Measurements from ENCODE around the gene CHRNA9. TPM values are rescaled to one million over a fixed set of nuclear protein-coding genes. Genes with fewer than 3 reads are reported as not detected.
"Not testable (repeated sequence)": the region's sequence is repeated elsewhere in the genome, so short reads cannot be mapped to it uniquely, and the experiment has no call there.

The CHRNA9 gene
- total RNA-seq, result not detected
- long read RNA-seq, result 0 reads

- DNase-seq (ENCODE audit: low spot score), result no peak
Observed at GRCh38 chr4:40334591-40335524, at the start of gene CHRNA9. Gene CHRNA9, plus strand, starts transcription at chr4:40335333. Its CDS starts 135 bp downstream, at chr4:40335468.

GRCh38 chr4:40285692-40286091, 49.4 kb upstream of the CHRNA9 start:
- no peak for DNase-seq (ENCODE audit: low spot score)

GRCh38 chr4:40288566-40288965, 46.6 kb upstream of the CHRNA9 start:
- no peak for DNase-seq (ENCODE audit: low spot score)

- no peak for DNase-seq (ENCODE audit: low spot score)
Observed at GRCh38 chr4:40289366-40290188, 45.6 kb upstream of the CHRNA9 start.

- DNase-seq (ENCODE audit: low spot score), result not testable (repeated sequence)
Observed at GRCh38 chr4:40290611-40291186, 44.4 kb upstream of the CHRNA9 start.

- no peak for DNase-seq (ENCODE audit: low spot score)
Observed at GRCh38 chr4:40292313-40292759, 42.8 kb upstream of the CHRNA9 start.

- DNase-seq (ENCODE audit: low spot score), result no peak
Observed at GRCh38 chr4:40294339-40294738, 40.8 kb upstream of the CHRNA9 start.

- not testable (repeated sequence) for DNase-seq (ENCODE audit: low spot score)
Observed at GRCh38 chr4:40295030-40295429, 40.1 kb upstream of the CHRNA9 start.

- DNase-seq (ENCODE audit: low spot score), result no peak
Observed at GRCh38 chr4:40295572-40295971, 39.6 kb upstream of the CHRNA9 start.

GRCh38 chr4:40299126-40299525, 36.0 kb upstream of the CHRNA9 start:
- DNase-seq (ENCODE audit: low spot score), result no peak

- DNase-seq (ENCODE audit: low spot score), result no peak
Observed at GRCh38 chr4:40299811-40300292, 35.3 kb upstream of the CHRNA9 start.

GRCh38 chr4:40300371-40301162, 34.6 kb upstream of the CHRNA9 start:
- no peak for DNase-seq (ENCODE audit: low spot score)

- no peak for DNase-seq (ENCODE audit: low spot score)
Observed at GRCh38 chr4:40301603-40302002, 33.5 kb upstream of the CHRNA9 start.

- DNase-seq (ENCODE audit: low spot score), result no peak
Observed at GRCh38 chr4:40303751-40304150, 31.4 kb upstream of the CHRNA9 start.

GRCh38 chr4:40305328-40306170, 29.6 kb upstream of the CHRNA9 start:
- DNase-seq (ENCODE audit: low spot score), result no peak

GRCh38 chr4:40306226-40306625, 28.9 kb upstream of the CHRNA9 start:
- DNase-seq (ENCODE audit: low spot score), result no peak

GRCh38 chr4:40306976-40307375, 28.2 kb upstream of the CHRNA9 start:
- no peak for DNase-seq (ENCODE audit: low spot score)

- no peak for DNase-seq (ENCODE audit: low spot score)
Observed at GRCh38 chr4:40307627-40308497, 27.3 kb upstream of the CHRNA9 start.
